Sigmoid colon (tissue), 4 donors: ENCODE results near the gene FUBP1.

Source experiments
- EP300 ChIP-seq, 4 donors: sonication (generic); formaldehyde crosslinking; IDR thresholded peaks; one replicate each; pipeline ENCODE4 v1.6.1; 2017; ENCODE audit warnings: antibody characterized with exemption in 4 of 4
- POLR2AphosphoS5 ChIP-seq, 4 donors: sonication (generic); formaldehyde crosslinking; IDR thresholded peaks; one replicate each; pipeline ENCODE4 v1.6.1; 2017; ENCODE audit warnings: antibody characterized with exemption in 4 of 4
- TF ChIP-seq, protein P1 (sequence below), 4 experiments: fragments of 450-650 bp in 3 of 4; fragments of 200-600 bp in 1 of 4; IDR thresholded peaks; one replicate each; pipeline ENCODE4 v1.5.1; 2016 to 2019; ENCODE audit warnings: antibody characterized with exemption in 4 of 4, mild to moderate bottlenecking in 3 of 4, moderate library complexity in 2 of 4

DNA sequence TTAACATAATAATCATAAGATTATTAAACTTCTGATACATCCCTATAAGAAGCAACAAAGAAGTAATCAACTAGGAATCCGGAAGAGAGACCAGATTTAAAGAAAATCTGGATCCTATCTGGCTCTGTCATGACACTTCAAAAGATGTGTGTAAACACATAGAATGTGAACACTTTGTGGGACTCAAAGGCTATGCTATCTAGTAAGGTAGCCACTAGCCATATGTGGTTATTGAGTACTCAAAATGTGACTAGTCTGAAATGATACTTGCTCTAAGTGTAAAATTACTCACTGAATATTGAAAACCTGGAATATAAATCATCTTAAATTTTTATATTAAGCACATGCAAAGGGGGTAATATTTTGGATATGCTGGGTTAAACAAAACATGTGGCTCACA is 8.7 kb downstream of the FUBP1 start:
- TF ChIP-seq, protein P1, sequence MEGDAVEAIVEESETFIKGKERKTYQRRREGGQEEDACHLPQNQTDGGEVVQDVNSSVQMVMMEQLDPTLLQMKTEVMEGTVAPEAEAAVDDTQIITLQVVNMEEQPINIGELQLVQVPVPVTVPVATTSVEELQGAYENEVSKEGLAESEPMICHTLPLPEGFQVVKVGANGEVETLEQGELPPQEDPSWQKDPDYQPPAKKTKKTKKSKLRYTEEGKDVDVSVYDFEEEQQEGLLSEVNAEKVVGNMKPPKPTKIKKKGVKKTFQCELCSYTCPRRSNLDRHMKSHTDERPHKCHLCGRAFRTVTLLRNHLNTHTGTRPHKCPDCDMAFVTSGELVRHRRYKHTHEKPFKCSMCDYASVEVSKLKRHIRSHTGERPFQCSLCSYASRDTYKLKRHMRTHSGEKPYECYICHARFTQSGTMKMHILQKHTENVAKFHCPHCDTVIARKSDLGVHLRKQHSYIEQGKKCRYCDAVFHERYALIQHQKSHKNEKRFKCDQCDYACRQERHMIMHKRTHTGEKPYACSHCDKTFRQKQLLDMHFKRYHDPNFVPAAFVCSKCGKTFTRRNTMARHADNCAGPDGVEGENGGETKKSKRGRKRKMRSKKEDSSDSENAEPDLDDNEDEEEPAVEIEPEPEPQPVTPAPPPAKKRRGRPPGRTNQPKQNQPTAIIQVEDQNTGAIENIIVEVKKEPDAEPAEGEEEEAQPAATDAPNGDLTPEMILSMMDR (IDR thresholded peaks at IDR 0.05): no peak
- no peak for TF ChIP-seq POLR2AphosphoS5 (IDR thresholded peaks at IDR 0.05)
- TF ChIP-seq EP300 (IDR thresholded peaks at IDR 0.05): no peak
